ENCODE data around the gene RTN1. TPM values are rescaled to one million over a fixed set of nuclear protein-coding genes. Genes with fewer than 3 reads are reported as not detected.

RTN1 gene
- total and polyA plus RNA-seq, 10 of the 15 experiments (the other 5 are each of a cell fraction or from before 2014, with no cell fraction given), result 0.03 to 0.55 (median 0.13) TPM; not detected in 4

GRCh38 chr14:59582161-59582560 lies 288.4 kb downstream of the RTN1 start:
- Histone ChIP-seq H4K20me1 (ENCODE audit: control insufficient read depth, insufficient read depth) (no peaks in the 10 kb centered on the region), H3K36me3 (ENCODE audit: control insufficient read depth in 2 of 2, insufficient read depth in 2 of 2, low read length in 1 of 2) (no peaks in the 10 kb centered on the region), H3K79me2 (ENCODE audit: control insufficient read depth, insufficient read depth, low read length) (no peaks in the 10 kb centered on the region), H3K4me1 (ENCODE audit: control insufficient read depth, insufficient read depth, low read length) (no peaks in the 10 kb centered on the region), H2AFZ (ENCODE audit: control insufficient read depth, low read depth, low read length) (no peak overlapping the region), H3K9ac (ENCODE audit: control insufficient read depth, insufficient read depth, low read length) (no peak overlapping the region), H3K4me2 (ENCODE audit: control insufficient read depth, insufficient read depth) (no peak overlapping the region), H3K4me3 (no peak overlapping the region), H3K27ac (ENCODE audit: control insufficient read depth, insufficient read depth) (no peak overlapping the region), H3K9me3 (replicated peaks; ENCODE audit: control insufficient read depth, insufficient read depth, low read length) (no peaks in the 10 kb centered on the region), H3K27me3 (replicated peaks in 1 of 2; ENCODE audit: control insufficient read depth in 2 of 2, insufficient read depth in 2 of 2, low read length in 1 of 2) (no peaks in the 10 kb centered on the region; a peak in 1 of 4 replicates)
- FAIRE-seq, result no peak
- SMC1A ChIA-PET (ENCODE audit: uncharacterized antibody, unreplicated experiment), result interaction anchor here (1.5 kb wide), 1 partner anchor 75 kb away, joined by 3 read pairs; no protein-coding TSS in a partner anchor
- CTCF ChIA-PET, result no interaction called here
- POLR2A ChIA-PET, result no interaction called here
- WGBS (ENCODE audit: insufficient coverage, insufficient replicate concordance, low lambda C conversion rate, missing lambda C conversion rate), result 41% methylated on average over 3 of the region's 3 CpGs
- in situ Hi-C loops (cut with MboI) (no loop called here), intact Hi-C loops (cut with micrococcal nuclease; ENCODE audit: unreplicated experiment) (no loop called here)
- BruUV-seq (replicated peaks), result no TSS peak
- TF ChIP-seq NFYB (IDR thresholded peaks at IDR 0.05; ENCODE audit: insufficient read depth, low read depth, low read length), result no peak
- no peak for TF ChIP-seq EGR1 (IDR thresholded peaks at IDR 0.05; ENCODE audit: borderline replicate concordance in 1 of 2, low read depth in 2 of 2, low read length in 2 of 2)
- TF ChIP-seq TCF12 (IDR thresholded peaks at IDR 0.05; ENCODE audit: low read depth, low read length), result no peak
- TF ChIP-seq POLR2AphosphoS5 (IDR thresholded peaks at IDR 0.05; ENCODE audit: low read length), result no peak
- no peak for TF ChIP-seq BCLAF1 (IDR thresholded peaks at IDR 0.05)
- TF ChIP-seq ZNF274 (IDR thresholded peaks at IDR 0.05; ENCODE audit: insufficient read depth, insufficient read length), result no peak
- no peak for TF ChIP-seq MYB (IDR thresholded peaks at IDR 0.05; ENCODE audit: borderline replicate concordance, low read depth, low read length)
- TF ChIP-seq POLR2A (IDR thresholded peaks at IDR 0.05; ENCODE audit: low read depth, low read length), result no peak
- TF ChIP-seq MTA2 (IDR thresholded peaks at IDR 0.05; ENCODE audit: low read depth), result no peak
- RAD21 ChIA-PET (ENCODE audit: unreplicated experiment), result no interaction called here
- no peak for ATAC-seq
- DNase-seq (ENCODE audit: low read depth, low spot score), result no peak
